Nephron progenitor cell (in vitro differentiated cells): Measurements from ENCODE around the gene ST6GALNAC4.

Experiments
- DNase-seq: peaks from one replicate; pipeline ENCODE4 v3.0.0; 2021
- H3K27ac Mint-ChIP-seq: 2 replicates; pipeline ENCODE4 v1.8.0; 2021; ENCODE audit warnings: mild to moderate bottlenecking, moderate library complexity, mixed read lengths
- H3K27me3 Mint-ChIP-seq: 2 replicates; pipeline ENCODE4 v1.8.0; 2021; ENCODE audit warnings: mild to moderate bottlenecking, low read depth, mixed read lengths; ENCODE audit not compliant: poor library complexity
- H3K36me3 Mint-ChIP-seq: 2 replicates; pipeline ENCODE4 v1.8.0; 2021; ENCODE audit warnings: low read depth, mixed read lengths
- H3K4me1 Mint-ChIP-seq: 2 replicates; pipeline ENCODE4 v1.8.0; 2021; ENCODE audit warnings: mixed read lengths
- H3K4me3 Mint-ChIP-seq: 2 replicates; pipeline ENCODE4 v1.8.0; 2021; ENCODE audit warnings: mild to moderate bottlenecking, moderate library complexity, mixed read lengths
- H3K9me3 Mint-ChIP-seq: 2 replicates; pipeline ENCODE4 v1.8.0; 2021; ENCODE audit warnings: mild to moderate bottlenecking, moderate library complexity, mixed read lengths
- TF ChIP-seq, protein P1 (sequence below): fragments of 200-600 bp; sonication (generic); IDR thresholded peaks from 2 replicates; pipeline ENCODE4 v1.5.0; 2021; ENCODE audit warnings: antibody characterized with exemption

Gene ST6GALNAC4

GRCh38 chr9:127921557-127922120 lies 4.8 kb upstream of the ST6GALNAC4 start:
- TF ChIP-seq, protein P1, sequence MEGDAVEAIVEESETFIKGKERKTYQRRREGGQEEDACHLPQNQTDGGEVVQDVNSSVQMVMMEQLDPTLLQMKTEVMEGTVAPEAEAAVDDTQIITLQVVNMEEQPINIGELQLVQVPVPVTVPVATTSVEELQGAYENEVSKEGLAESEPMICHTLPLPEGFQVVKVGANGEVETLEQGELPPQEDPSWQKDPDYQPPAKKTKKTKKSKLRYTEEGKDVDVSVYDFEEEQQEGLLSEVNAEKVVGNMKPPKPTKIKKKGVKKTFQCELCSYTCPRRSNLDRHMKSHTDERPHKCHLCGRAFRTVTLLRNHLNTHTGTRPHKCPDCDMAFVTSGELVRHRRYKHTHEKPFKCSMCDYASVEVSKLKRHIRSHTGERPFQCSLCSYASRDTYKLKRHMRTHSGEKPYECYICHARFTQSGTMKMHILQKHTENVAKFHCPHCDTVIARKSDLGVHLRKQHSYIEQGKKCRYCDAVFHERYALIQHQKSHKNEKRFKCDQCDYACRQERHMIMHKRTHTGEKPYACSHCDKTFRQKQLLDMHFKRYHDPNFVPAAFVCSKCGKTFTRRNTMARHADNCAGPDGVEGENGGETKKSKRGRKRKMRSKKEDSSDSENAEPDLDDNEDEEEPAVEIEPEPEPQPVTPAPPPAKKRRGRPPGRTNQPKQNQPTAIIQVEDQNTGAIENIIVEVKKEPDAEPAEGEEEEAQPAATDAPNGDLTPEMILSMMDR: peak; percentile 98
- Mint-ChIP-seq H3K27ac (no peak overlapping the region), H3K36me3 (no peaks in the 10 kb centered on the region), H3K9me3 (no peaks in the 10 kb centered on the region), H3K27me3 (peaks cover 65% of the 10 kb centered on the region), H3K4me1 (peaks cover 24% of the 10 kb centered on the region), H3K4me3 (no peak overlapping the region)
- peak; percentile 83 for DNase-seq

DNA sequence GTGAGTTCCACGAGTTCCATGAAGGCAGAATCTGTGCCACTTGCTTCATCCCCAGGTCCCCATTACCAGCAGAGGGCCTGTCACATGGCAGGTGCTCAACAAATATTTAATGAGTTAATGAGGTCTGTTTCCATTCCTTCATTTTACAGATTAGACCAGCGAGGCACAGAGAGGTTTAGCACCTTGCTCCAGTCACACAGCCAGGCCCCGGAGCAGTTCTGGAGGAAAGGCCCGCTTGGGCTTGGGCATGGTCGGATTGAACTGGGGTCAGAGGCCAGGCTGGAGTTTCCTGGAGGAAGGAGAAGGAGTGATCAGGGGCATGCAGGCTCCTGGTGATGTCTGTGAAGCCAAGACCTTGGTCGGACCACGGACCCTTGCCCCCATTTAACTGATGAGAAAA lies 4.0 kb upstream of the ST6GALNAC4 start:
- Mint-ChIP-seq H3K4me1 (peaks cover 29% of the 10 kb centered on the region), H3K9me3 (no peaks in the 10 kb centered on the region), H3K27ac (no peak overlapping the region), H3K4me3 (no peak overlapping the region), H3K36me3 (no peaks in the 10 kb centered on the region), H3K27me3 (peaks cover 57% of the 10 kb centered on the region)
- DNase-seq: no peak
- TF ChIP-seq, protein P1: no peak

DNA sequence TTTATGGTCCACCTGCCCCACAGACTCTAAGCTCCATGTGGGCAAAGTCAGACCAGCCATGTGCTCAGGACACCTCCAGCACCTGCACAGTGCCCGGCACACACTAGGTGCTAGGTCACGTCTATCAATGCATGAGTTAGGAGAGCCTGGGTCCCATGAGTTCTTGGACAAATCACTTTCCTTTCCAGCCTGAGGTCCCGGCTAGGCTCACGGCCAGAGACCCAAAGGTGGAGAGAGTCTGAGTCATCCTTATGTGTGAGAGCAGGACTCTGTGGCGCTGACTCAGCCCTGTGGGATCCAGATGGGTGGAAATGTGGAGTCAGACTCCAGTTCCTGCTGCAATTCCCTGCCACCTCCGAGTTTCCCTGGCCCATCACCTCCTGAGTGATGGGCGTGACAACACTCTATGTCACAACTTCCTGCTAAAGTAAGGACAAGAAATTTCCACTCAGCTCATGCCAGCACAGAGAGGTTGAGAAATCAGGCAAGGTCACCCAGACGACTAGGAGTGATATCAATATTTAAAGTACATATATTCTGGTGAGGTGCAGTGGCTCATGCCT lies 2.5 kb upstream of the ST6GALNAC4 start:
- Mint-ChIP-seq H3K4me1 (peaks cover 29% of the 10 kb centered on the region), H3K9me3 (no peaks in the 10 kb centered on the region), H3K27ac (no peak overlapping the region), H3K27me3 (peaks cover 42% of the 10 kb centered on the region), H3K36me3 (no peaks in the 10 kb centered on the region), H3K4me3 (no peak overlapping the region)
- TF ChIP-seq, protein P1: no peak
- DNase-seq: no peak

GRCh38 chr9:127918183-127919107 lies 1.6 kb upstream of the ST6GALNAC4 start:
- peaks cover 29% of the 10 kb centered on the region for H3K4me1 Mint-ChIP-seq
- TF ChIP-seq, protein P1: peak; percentile 8
- H3K27ac Mint-ChIP-seq: no peak overlapping the region
- DNase-seq: no peak
- H3K27me3 Mint-ChIP-seq: peaks cover 37% of the 10 kb centered on the region
- no peak overlapping the region for H3K4me3 Mint-ChIP-seq
- H3K36me3 Mint-ChIP-seq: no peaks in the 10 kb centered on the region
- H3K9me3 Mint-ChIP-seq: no peaks in the 10 kb centered on the region

GRCh38 chr9:127917603-127918002 lies 762 bp upstream of the ST6GALNAC4 start:
- TF ChIP-seq, protein P1: no peak
- Mint-ChIP-seq H3K27ac (no peak overlapping the region), H3K9me3 (no peaks in the 10 kb centered on the region), H3K36me3 (no peaks in the 10 kb centered on the region), H3K27me3 (peaks cover 32% of the 10 kb centered on the region), H3K4me1 (peaks cover 29% of the 10 kb centered on the region), H3K4me3 (no peak overlapping the region)
- no peak for DNase-seq
